ENCODE data around the gene CRPPA. TPM values are rescaled to one million over a fixed set of nuclear protein-coding genes. Genes with fewer than 3 reads are reported as not detected.

The CRPPA gene
- total and polyA plus RNA-seq, 10 of the 15 experiments (the other 5 are each of a cell fraction or from before 2014, with no cell fraction given) = not detected

GRCh38 chr7:16411391-16411790, 9.9 kb downstream of the CRPPA start:
- ChIA-PET SMC1A (ENCODE audit: uncharacterized antibody, unreplicated experiment) (no interaction called here), CTCF (no interaction called here), RAD21 (ENCODE audit: unreplicated experiment) (no interaction called here), POLR2A (no interaction called here)
- H3K4me2 ChIP-seq (ENCODE audit: control insufficient read depth, insufficient read depth) = no peak overlapping the region
- H3K79me2 ChIP-seq (ENCODE audit: control insufficient read depth, insufficient read depth, low read length) = no peaks in the 10 kb centered on the region
- ATAC-seq = no peak
- 19% methylated on average over 2 of the region's 2 CpGs for WGBS (ENCODE audit: insufficient coverage, insufficient replicate concordance, low lambda C conversion rate, missing lambda C conversion rate)
- intact Hi-C loops (cut with micrococcal nuclease; ENCODE audit: unreplicated experiment) = no loop called here
- H4K20me1 ChIP-seq (ENCODE audit: control insufficient read depth, insufficient read depth) = no peaks in the 10 kb centered on the region
- H3K36me3 ChIP-seq (ENCODE audit: control insufficient read depth in 2 of 2, insufficient read depth in 2 of 2, low read length in 1 of 2) = no peaks in the 10 kb centered on the region
- no peaks in the 10 kb centered on the region for H3K4me1 ChIP-seq (ENCODE audit: control insufficient read depth, insufficient read depth, low read length)
- H3K27me3 ChIP-seq (replicated peaks in 1 of 2; ENCODE audit: control insufficient read depth in 2 of 2, insufficient read depth in 2 of 2, low read length in 1 of 2) = no peaks in the 10 kb centered on the region
- no peak overlapping the region for H3K27ac ChIP-seq (ENCODE audit: control insufficient read depth, insufficient read depth)
- no peak overlapping the region for H3K4me3 ChIP-seq
- no peaks in the 10 kb centered on the region for H3K9me3 ChIP-seq (replicated peaks; ENCODE audit: control insufficient read depth, insufficient read depth, low read length)
- no TSS peak for BruUV-seq (replicated peaks)
- no peak overlapping the region for H2AFZ ChIP-seq (ENCODE audit: control insufficient read depth, low read depth, low read length)
- no peak for FAIRE-seq
- no peak overlapping the region for H3K9ac ChIP-seq (ENCODE audit: control insufficient read depth, insufficient read depth, low read length)
- in situ Hi-C loops (cut with MboI) = no loop called here
- TF ChIP-seq SRF (IDR thresholded peaks at IDR 0.05; ENCODE audit: low read depth in 2 of 2, low read length in 2 of 2) = no peak
- TF ChIP-seq ELK1 (IDR thresholded peaks at IDR 0.05; ENCODE audit: low read depth, low read length) = no peak
- no peak for TF ChIP-seq IKZF2 (IDR thresholded peaks at IDR 0.05)
- TF ChIP-seq MYC (IDR thresholded peaks at IDR 0.05; ENCODE audit: insufficient read depth, insufficient read length, insufficient replicate concordance, low read length, severe bottlenecking) = no peak
- TF ChIP-seq STAT1 (conservative IDR thresholded peaks at IDR 0.05) = no peak
- no peak for TF ChIP-seq BMI1 (IDR thresholded peaks at IDR 0.05; ENCODE audit: borderline replicate concordance)
- no peak for TF ChIP-seq HDAC6 (IDR thresholded peaks at IDR 0.05; ENCODE audit: unreplicated experiment)
- TF ChIP-seq BCLAF1 (IDR thresholded peaks at IDR 0.05) = no peak
- TF ChIP-seq E4F1 (IDR thresholded peaks at IDR 0.05; ENCODE audit: borderline replicate concordance, partially characterized antibody) = no peak
- TF ChIP-seq NFYA (IDR thresholded peaks at IDR 0.05; ENCODE audit: borderline replicate concordance, low read depth, low read length) = no peak
- TF ChIP-seq ZBTB33 (IDR thresholded peaks at IDR 0.05) = no peak
- no peak for TF ChIP-seq HCFC1 (IDR thresholded peaks at IDR 0.05; ENCODE audit: low read length)
- no peak for DNase-seq (ENCODE audit: low read depth, low spot score)
